ENCODE results near the gene MYO3B.
A peak's percentile ranks its signal among the peaks of the same experiment; 100 is the strongest.
"Not testable (repeated sequence)": the region's sequence is repeated elsewhere in the genome, so short reads cannot be mapped to it uniquely, and the experiment has no call there.

The MYO3B gene

DNA sequence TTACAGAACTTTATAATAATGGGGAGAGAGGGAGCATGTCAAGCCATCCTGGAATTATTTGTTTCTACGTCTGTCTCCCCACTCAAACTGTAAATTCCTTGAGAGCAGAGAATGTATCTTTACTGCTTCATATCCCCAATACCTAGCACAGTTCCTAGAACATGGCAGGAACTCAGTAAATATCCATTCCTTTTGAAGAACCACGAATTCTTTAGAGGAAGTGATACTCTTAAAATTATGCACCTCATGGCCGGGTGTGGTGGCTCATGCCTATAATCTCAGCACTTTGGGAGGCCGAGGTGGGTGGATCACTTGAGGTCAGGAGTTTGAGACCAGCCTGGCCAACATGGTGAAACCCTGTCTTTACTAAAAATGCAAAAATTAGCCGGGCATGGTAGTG lies 171.3 kb downstream of the MYO3B start:
- not testable (repeated sequence) for DNase-seq

DNA sequence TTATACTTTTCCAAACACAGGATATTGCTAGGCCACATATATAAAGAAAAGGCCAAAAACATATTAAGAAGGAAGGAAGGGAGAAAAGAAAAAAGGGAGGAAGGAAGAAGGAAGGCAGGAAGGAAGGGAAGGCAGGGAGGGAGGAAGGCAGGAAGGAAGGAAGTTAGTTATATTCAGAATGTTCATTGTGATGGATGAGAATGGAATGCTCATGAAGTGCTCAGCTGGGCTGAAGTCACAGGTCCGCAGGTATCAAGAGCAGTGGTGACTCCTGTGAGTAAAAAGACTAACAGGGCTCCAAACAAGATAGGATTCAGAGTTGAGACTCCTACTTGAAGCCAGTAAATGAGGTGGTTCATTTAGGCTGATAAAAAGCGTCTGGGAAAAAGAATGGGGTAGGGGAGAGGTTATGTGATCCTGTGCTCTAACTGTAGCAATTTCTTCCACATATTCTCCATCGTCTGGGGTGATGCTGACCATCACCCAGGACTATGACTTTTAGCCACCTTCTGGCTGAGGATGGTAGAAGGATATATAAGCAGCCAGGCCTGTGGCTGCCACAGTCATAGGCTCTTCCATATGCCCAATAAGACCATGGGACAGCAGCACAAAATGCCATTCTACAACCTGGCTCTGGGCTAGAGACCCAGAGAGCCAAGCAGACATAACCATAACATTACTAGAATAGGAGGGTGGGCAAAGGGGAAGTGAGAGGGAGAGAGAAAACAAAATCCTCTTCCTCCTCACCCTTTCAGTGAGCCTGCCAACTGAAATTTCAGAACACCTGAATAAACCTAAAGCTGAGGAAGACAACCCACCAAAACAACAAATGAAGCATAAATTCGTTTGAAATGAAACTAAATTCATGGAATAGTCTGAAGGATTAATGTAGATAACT lies 173.2 kb downstream of the MYO3B start:
- no peak for DNase-seq

DNA sequence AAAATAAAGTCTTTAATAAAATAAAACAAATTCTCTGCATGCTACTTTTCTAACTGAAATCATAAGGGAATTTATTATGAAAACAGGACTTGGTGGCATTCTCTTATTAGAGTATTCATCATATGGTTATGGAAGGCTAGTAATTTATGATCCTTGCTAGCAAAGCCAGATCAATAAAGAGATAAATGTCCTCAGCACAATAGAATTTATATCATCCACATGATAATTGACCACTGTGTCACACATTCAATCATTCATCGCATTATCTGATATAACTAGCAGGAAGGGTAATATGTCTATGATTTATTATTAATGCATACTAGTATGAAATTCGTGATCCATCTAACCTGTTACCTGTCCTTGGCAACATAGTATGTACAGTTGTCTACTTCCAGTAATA lies 175.8 kb downstream of the MYO3B start:
- DNase-seq = no peak

DNA sequence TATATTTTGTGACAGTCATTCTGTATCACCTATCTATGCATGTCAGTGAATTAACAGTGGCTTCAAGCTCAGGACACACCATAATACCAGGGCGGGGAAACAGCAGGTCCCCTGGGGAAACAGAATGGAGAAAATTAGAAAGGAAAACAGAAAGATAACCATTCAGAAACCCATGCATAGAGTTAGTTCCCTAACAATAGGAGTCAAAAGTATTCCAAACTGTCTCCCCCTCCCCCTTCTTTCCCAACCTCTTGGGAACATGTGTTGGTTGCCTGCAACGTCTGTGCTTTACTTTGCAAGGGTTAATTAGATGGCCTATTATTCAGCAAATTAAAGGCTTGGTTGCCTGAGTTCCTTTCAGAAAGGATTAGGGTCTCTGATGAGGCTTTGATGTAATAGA lies 176.4 kb downstream of the MYO3B start:
- DNase-seq = no peak

DNA sequence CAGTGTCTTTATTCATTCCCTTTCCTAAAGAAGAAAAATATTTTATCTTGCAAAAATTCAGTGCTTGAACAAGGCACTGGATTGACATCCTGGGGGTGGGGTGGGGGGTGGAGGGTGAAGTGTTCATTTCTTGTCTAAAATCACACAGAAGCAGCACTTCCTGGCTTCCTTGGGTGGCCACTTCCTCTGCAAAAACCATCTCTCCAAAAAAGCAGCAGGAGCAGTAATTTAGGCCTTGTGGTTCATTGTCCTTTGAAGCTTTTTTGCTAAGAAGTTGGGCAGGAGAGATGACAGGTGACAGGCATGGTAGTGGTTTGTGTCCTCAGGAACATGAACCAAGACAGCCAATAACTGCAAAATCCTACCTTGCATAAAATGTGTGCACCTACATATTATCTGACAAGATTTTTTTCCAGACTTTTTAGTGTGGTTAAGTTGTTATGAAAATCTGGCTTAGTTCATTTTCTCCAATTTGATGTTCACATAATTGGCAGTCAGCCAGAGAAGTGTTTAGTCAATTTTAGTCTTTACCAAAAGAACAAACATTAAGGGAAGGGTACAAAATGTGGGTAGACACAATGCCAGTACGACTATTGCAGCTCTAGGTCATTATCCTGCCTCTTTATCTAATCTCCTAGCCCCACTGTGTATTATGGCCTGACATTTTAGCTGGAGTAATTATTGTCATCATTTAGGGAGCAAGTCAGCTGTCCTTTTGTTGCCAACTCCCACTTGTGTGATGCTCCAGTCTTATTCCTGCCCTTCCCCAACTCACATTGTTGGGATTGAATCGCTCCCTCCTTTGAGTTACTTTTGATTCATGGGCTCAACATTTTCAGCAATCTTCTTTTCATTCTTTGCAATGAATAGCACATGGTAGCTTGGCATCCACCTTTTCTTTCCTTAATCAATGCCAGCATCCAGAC lies 177.2 kb downstream of the MYO3B start:
- no peak for DNase-seq

DNA sequence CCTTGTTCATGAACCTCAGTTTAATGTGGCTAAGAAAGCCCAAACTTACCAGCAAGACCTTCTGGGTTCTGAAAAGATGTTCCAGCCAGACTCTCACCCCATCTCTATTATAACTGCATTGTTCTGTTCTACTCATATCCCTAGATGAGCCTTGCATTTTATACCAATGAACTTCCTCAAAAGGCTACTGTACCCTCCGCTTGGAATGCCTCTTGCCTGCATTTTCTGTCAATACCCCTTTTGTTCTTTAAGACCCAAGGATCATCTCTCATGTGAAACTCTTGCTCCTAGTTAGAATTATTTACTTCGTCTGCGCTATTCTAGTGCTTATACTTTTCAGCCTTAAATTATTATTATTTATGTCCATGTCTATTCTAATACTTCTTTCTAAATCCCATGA lies 181.5 kb downstream of the MYO3B start:
- DNase-seq = no peak

DNA sequence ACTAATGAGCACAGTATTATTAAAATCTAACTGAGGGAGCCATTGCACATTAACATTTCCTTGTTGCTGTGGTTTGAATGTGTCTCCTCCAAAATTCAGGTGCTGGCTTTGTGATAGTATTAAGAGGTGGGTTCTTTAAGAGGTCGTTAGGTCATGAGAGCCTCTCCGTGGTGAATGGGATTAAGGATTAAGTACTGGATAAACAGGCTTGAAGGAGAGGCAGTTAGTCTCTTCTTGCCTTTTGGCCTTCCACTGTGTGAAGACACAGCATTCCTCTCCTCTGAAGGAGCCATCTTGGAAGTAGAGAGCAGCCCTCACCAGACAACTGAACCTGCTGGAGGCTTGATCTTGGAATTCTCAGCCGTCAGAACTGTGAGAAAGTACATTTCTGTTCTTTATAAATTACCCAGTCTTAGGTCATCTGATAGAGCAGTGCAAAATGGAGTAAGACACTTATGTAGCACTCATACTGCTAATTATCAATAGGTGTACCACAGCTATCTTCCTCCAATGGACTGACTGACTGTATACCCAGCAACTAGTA lies 182.7 kb downstream of the MYO3B start:
- DNase-seq = no peak

DNA sequence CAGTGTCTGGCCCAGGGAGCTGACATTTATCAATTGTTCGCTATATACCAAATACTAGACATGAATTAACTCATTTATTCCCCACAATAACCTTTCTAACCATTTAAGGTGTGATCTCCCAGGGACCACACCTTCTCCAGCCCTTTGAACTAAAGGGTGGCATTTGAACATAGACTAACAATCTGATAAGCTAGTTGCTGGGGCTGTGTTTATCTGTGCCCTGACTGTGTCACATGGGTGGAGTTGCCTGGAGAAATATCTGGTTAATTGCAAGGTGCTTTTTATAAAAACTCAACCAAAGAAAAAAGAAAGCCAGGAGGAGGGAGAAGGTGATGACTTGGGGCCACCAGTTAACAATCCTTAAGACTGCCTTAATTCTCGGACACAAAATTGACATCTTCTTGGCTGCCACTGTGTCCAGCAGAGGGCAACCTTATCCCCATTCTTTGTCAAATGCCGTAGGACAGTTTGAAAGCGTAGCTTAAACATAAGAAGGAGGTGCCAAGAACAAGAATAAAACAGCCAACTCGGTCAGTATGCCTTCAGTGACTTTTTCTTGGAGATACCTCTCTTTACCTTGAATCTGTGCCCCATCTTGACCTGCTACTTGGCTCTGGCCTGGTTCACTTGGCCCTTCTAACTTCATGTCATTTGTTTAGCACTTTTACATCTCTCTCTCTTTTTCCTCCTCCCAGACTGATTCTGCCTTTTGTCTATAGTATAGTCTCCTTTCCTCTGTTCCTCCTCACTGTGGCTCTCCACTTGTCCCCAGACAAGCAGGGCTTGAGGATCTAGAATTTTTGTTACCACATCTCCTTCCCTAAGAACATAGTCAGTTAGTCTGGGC lies 183.4 kb downstream of the MYO3B start:
- peak; percentile 84 for DNase-seq

DNA sequence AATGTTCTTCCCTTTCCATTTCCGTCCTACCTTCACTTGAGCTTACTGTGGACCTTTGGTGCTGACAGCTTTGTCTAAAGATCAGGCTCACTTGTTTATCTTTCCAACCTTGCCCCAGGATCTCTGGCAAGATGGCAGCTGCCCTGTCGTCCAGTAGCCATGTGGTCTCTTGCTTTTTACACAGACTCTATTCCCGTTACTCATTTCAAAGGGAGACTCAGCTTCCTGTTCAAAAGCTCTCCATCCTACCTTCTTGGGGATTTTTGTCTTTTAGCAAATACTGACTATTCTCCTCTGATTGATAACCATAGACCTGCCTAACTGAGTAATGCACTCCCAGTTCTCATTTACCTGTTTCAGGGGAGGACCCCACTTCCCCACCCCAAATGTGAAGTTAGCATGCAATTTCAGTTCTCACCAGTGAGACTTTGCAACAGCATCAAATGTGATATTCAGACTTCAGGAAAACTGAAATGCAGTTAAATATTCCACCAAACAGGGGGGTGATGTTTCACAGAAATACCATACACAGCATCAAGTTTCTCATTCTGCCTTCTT lies 184.4 kb downstream of the MYO3B start:
- DNase-seq = no peak

DNA sequence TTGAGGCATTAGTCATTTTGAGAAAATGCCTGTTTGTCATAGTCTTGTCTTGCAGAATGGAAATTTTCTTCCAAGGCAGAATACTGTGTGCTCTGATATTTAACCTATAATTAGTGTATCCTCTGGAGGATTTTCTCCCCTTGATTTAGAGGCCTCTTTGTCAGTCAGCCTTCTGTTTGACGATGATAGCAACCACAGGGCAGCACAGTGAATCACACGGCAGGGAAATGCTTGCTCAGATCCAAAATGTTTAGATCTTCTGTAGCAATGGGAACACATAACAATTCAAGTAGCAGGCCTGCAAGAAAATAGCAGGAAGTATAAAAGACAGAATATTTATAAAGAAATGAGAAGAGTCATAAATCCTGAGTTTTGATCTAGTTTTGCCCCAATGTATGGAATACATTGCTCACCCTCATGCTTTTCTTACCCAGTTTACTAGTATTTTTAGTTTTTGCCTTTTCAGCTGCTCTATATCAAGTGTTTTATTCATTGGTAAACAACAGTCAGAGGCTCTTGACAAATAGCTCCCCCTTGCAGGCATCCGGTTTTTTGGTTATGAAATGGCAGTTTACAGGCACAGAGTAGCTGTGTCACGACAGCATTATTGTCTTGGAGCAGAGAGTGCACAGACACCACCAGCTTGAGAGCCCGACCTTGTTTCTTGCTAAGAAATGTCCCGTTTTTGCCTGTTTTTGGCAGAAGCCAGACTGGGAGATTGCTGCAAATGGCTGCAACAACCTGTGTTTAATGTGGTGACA lies 185.1 kb downstream of the MYO3B start:
- DNase-seq = peak; percentile 54

DNA sequence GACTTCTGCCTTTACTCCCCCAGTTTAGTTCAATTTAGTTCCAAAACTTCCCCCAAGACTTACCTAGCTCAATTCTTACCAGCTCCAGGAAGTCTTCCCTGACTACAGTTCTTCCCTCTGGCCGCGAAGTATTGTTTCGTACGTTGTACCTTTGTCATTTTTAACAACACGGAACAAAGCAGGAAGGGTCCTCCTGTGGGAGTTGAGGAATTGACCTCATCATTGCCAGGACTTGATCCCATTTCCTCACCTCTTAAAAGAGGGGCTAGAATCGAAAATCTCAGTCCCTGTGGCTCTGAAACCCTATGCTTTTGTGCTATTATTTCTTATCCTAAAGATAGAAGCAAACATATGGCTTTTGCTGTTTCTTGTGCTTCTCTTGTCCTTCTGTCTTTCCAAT lies 187.1 kb downstream of the MYO3B start:
- DNase-seq = no peak

DNA sequence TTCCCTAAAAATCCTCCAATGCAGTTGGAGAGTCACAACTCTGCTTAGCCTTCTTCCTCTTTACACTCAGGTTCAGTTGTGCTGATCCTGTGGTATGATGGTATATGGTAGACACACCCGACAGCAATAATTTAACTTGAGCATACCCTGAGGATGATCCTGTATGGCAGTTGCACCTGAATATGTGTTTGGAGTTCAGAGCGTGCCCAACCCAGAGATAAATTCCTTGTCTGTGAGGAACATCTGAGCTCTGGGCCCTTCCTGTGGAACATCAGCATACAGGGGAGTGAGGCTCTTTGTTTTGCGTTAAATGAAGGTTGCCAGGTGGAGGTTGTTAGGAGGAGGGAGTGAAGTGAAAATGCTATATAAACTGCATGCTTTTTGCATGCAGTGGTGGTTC lies 187.7 kb downstream of the MYO3B start:
- no peak for DNase-seq

DNA sequence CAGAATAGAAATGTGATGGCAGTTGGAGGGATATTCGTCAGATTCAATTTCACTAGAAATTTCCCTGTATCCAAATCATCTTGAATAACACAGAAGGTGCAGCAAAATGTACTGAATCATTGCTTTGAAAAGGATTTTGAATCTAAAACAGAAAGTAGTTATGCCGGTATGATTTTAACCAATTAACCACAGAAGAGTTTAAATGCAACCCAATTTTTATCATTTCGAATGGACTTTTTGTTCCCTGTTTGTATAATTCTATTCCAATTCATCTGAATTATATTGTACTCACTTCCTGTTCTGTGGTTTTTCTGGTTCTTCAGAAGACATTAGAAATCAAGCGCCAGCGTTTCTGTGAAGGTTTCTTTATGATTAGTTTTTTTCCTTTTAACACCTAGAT lies 190.4 kb downstream of the MYO3B start:
- DNase-seq = no peak

DNA sequence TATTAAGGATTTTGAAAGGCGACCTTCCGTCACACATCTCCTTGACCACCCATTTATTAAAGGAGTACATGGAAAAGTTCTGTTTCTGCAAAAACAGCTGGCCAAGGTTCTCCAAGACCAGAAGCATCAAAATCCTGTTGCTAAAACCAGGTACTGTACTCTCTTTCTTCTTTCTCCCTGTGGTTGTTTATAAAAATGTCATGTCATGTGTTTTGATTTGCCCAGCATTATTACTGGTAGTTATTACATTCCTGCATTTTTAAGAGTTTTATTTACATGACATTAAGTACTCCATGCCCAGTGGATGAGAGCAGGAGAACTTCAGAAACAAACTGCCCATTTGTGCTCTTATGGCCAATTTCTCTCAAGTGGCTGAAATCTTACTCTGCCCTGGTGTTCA lies 191.3 kb downstream of the MYO3B start:
- no peak for DNase-seq

DNA sequence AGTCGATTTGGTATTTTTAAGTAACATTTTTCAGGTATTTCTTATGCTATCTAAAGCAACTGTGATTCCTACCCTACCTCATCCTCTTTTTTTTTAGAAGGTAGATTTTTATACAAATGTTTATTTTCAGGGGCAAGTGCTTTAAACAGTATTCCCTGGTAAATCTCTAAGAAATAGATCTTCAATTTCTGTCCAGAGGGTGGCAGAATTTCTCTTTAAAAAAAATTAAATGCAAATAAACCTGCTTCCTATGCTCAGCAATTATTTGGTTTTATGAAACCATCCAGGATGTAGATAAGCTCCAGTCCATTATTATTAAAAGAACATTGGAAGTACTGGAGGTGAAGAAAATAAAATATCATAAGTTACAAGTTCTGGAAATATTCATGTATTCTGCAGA lies 191.9 kb downstream of the MYO3B start:
- DNase-seq = peak; percentile 64

DNA sequence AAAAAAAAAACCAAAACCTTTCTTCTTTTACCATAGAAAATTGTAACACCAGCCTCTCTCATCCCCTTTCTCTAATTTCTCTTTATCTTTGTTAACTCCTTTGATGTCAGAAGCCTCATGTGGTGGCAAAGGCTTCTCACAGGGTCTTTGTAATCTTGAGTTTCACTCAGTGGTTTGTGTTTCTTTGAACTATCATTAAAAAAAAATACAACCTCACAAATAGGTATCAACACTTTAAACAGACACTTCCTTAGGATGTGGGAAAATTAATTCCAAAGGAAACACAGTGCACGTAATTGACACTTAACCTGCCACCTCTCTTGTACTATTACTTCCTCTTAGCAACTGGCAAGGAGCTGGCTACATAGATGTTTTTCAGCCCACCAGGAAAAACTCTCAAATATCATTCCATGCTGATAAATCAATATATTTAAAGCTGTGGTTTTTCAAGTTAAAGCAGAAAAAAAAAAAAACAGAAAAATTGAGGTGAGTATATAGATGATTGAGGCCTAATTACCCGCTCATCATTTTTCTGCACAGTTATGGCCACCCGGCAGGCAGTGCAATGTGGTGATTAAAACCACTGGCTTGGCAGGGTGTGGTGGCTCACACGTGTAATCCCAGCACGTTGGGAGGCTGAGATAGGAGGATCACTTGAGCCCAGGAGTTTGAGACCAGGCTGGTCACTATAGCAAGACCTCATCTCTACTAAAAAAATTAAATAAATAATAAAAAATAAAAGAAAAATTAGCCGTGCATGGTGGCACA lies 193.5 kb downstream of the MYO3B start:
- DNase-seq = no peak

DNA sequence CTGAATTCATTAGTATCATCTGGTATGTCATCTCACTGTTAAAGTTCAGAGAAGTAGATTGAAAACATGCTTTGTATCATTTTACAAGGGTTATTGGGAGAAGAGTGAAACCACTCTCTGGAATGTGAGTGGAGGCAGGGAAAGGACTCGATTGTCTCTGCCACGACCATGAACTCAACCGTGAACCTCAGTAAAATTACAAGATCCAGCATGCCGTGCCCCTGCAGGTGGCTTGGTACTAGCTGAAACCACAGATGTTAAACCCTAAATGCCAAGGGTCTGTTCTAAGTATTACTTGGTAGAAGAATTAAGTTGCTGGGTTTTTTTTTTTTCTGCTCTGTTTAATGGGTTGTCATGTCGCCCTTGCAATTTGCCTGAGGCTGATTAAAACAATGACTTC lies 197.2 kb downstream of the MYO3B start:
- no peak for DNase-seq

DNA sequence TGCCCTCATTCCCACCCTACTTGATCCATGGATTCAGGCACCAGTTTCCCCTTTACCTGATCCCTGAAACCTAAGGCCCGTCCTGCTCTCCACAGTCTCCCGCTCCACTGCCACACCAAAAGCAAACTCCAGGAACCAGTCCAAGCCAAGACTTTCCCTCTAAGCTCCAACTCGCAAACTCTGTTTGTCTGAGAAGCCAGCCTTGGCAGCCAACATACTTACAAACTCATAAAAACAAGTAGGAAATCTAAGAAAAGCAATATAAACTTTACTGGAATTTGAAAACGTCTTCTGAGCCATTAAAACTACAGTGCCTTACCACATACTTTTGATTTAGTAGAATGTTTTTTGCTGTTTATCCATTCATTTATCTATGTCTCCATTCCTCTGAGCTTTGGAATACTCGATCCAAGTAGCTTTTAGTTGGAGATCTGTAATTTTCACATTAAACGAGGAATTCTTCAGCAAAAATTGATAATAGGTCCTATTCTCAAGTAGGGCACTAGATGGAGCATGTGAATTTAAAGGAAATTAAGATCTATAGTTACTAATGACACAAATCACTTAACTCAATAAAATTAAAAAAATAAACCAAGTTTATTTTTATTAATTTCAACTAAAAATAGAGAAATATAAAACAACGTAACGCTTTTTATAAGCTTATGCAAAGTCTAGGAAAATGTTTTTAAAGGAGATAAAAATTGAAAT lies 199.7 kb downstream of the MYO3B start:
- no peak for DNase-seq

DNA sequence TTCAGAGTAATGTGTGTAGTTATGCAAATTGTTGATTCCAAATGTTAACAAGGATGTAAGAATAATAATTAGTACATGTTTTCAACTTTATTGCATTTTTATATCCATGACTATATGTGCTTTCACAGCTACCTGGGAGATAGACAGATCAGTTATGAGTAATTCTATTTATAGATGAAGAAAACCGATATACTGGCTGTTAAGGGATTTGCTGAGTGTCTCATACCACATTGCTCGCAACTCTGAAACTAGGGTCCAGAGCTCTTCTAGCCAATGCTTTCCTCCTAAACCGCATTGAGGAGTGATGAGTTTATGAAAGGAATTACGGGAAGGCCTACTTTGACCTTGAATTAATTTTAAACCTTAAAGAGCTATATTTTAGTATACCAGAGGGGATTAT lies 202.3 kb downstream of the MYO3B start:
- DNase-seq = no peak

DNA sequence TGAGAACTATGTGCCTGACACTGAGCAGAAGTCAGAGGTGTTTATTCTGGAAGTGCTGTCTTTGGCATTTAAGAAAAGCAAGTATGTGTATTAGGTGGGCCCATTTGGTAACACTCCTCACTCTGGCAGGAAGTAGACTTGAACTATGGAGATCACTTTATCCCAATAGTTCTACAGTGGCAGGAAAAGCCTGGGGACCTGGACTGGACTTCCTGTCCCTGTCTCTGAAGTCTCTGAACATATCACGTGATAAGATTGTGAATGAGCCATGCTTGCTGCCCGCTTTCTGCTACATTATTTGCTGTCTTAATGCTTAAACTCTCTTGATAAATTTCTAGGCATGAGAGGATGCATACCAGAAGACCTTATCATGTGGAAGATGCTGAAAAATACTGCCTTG lies 203.7 kb downstream of the MYO3B start:
- DNase-seq = no peak

All from NCI-H510A treated with DMSO at 0.1 percent for 48 hours (cell line).